CD4-positive, alpha-beta T cell treated with Interleukin-4 for 1 hour (primary cell): ENCODE results near the gene FAM20C.

ENCODE experiments used
- DNase-seq, 2 donors: peaks; one replicate each; pipeline ENCODE4 v3.0.0-alpha.2; 2020 to 2022

The FAM20C gene

DNA sequence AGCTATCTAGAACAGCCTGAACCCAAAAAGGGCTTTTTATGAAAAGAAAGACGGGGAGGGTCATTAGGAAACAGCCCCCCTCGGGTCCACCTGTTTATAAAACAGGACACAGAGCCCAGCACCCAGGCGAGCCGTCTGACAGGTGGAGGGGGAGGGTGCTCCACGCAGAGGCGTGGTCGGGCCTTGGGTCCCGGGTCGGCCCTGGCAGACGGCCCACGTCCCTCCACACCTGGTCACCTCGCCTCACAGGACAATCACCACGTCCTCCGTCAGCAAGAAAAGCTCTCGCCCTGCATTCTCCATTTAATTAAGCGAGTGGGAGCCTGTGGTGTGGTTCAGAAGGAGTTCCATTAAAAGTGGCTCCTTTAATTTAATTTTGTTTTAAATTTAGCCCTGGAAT, 55.3 kb downstream of the FAM20C start:
- DNase-seq: no peak

DNA sequence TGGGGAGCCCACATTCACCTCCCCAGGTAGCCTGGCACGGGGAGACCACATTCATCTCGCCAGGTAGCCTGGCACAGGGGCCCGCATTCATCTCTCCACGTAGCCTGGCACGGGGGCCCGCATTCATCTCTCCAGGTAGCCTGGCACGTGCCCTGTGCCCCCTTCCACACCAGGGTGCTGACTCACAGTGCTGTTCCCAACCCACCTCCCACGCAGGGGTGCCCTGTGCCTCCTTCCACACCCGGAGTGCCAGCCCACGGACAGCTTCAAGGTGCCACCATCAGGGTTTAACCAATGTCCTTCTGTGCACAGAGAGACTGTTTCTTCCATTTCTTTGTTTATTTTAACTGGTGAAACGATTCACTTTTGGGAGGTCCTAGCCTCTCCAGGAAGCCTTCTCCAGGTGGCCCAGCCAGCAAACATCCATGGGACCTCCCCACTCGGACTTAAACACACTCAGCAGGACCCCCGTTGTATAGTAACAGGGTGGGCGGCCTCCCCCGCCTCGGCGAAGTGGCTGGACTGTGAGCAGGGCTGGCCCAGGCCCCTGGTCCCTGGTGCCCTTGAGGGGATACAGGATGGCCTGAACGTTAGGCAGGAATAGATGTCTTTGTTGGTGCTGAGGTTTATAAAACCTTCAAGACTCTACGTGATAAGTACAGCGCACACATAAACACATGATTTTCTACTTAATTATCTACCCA, 56.5 kb downstream of the FAM20C start:
- DNase-seq: no peak

DNA sequence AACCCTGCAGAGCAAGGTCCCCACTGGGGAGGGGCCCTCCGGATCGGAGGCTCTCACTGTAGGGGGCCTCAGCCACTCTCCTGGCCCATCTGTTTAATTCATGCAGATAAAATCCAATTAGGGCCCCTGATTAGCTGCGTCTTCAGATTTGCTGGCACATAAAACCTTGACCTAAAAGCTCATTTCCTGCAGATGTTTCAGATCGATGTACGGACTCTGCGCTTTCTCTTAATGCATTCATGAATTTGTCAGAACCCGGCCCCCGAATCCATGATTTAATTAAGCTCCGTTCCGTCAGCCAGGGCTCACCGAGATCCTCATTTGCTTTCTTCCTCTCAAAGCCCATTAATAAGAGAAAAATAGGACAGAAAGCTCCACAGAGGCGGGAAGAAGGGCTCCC, 57.6 kb downstream of the FAM20C start:
- no peak for DNase-seq

DNA sequence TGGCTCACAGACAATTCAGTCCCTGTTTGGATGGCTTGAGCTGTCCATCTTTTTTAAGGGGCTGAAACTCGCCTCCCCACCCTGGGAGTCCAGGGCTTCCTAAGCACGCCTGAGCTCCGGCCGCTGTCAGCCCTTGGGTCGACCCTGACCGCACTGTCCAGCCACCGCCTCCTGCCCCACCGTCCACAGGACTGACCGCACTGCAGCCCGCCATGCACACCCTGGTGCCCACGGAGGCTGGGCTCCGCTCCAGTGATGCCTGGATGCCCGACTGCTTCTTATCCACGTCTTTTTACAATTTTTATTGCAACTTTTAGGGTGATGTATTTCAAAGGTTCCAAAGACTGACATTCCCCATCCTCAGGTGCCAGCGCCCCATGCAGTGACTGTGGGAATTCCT, 58.2 kb downstream of the FAM20C start:
- no peak for DNase-seq

DNA sequence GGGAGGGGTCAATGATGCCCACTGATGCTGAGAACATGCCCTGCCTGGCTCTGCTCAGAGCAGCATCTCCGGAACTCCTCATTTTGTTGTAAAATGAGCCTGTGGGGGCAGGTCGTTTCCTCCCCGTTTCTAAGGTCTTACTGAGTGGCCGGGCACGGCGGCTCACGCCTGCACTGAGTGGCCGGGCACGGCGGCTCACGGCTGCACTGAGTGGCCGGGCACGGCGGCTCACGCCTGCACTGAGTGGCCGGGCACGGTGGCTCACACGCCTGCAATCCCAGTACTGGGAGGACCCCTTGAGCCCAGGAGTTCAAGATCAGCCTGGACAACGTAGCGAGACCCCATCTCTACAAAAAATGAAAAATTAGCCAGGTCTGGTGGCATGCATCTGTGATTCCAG, 58.6 kb downstream of the FAM20C start:
- DNase-seq: no peak

DNA sequence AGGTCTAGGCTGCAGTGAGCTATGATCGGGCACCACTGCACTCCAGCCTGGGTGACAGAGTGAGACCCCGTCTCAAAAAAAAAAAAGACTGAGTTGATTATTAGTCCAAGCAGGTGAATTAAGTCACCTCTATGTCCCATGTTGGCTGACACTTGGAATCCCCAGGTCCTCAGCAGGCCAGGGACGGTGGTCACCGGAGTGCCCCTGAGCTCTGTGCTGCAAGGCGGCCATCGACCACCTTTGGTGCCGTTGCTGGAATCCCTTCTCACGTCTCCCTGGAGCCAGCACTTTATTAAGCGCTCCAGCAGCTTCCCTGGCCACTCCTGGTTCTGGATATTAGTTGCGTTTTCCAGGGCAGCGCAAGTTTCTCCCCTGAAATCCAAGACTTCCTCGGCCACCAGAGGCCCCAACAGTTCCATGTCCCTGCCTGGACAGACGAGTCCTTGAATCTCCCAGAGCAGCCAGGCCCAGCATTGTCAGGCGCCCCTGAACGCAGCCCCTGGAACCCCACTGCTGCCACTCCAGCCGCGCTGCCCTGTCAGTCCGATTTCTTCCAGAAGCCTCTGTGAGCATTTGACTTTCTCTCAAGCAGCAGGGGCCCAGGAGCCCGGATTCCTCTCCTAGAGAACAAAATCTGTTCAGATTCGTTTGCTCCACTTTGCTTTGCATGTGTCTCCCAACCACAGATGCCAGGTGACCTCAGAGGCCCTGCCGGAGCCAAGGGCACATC, 59.2 kb downstream of the FAM20C start:
- no peak for DNase-seq

DNA sequence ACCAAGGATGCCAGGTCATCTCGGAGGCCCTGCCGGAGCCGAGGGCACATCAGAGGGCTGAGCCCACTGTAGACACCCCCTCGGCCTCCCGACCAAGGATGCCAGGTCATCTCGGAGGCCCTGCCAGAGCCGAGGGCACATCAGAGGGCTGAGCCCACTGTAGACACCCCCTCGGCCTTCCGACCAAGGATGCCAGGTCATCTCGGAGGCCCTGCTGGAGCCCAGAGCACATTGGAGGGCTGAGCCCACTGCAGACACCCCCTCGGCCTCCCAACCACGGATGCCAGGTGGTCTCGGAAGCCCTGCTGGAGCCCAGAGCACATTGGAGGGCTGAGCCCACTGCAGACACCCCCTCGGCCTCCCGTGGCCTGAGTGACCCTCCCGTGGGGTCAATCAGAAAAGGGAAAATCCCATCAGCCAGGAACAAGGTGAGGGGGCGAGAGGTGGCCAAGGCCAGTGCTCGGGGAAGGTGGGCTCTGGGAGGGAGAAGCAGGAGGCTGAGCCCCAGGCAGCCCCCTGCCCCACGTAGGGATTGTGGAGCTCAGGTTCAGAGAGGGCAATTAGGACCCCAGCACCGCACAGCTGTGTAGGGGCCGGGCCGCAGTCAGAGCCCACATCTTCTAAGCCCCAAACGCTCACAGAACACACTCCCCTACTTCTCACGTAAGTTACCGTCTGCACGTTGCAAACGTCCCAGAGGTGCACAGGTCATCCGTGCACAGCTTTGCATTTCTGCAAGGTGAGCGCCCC, 60.0 kb downstream of the FAM20C start:
- no peak for DNase-seq

DNA sequence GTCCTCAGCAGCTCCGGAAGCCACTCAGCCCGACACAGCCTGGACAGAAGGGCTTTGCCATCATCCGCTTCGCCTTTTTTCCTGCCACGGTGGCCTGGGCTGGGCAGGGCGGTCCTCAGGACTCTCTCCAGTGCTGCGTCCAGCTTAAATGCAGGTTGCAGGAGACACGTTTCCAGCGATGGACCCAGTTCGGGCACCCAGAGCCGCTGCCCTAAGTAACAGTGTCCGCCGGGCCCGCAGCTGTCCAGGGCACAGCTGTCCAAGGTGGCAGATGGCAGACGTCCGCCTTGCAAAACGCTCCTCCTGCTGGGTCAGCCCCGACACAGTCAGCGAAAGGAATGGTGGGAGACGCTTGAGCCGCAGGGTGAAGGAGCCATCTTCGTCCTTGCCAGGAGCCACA, 60.6 kb downstream of the FAM20C start:
- DNase-seq: no peak

DNA sequence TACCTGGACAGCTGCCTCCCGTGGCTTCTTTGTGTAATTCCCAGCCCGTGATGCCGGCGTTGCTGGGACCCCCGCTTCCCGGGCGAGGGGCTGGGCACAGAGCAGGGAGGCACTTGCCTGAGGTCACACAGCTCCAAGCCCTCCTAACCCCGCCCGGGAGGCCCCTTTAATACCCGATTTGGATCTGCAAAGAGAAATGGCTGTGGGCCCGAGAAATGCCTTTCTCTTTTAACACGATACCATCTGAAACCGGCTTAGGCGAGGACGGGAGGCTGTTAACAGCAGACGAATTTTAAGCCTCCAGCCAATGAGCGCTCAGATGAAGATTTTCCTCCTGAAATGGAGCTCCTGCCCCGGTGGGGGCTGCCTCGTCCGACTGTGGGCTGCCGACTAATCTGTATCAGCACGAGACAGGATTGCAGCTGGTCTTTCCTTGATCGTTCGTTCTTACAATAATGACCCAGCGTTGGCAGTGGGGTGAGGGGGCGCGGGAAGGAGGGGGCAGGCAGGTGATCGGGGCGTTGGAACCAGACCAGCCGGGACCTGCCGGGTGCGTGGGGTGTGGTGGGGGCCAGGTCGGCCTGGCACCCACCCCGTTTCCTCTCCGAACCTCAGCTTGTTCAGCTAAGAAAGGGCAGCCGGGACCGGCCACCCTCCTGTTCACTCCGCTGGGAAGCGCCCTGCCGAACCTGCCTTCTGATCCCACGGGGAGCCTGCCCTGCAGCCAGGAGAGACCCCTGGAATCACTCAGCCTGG, 61.4 kb downstream of the FAM20C start:
- no peak for DNase-seq

DNA sequence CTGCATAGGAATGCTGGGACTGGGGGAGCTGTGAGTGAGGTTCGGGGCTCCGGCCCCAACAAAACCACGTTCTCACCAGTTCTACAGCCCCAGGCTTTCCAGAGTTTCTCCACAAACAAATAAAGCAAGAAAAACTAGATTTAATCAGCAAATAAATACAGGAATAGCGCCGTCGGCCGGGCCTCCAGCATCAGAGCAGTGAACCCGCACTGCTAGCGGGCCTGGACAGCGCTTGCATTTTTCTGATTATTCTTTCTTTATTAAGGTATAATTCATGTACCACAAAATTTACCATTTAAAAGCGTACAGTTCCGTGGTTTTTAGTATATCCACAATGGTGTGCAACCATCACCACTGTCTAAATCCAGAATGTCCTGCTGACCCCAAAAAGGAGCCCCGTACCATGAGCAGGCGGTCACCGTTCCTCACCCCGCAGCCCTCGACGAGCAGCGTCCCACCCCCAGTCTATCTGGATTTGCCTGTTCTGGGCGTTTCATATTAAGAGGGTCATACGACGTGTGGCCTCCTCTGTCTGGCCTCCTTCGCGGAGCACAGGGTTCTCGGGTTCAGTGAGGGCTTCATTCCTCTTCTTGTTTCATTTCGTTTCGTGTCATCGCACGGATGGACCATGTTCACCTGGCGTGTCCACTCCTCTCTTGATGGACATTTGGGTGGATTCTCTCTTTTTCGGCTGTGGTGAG, 62.1 kb downstream of the FAM20C start:
- DNase-seq: no peak

DNA sequence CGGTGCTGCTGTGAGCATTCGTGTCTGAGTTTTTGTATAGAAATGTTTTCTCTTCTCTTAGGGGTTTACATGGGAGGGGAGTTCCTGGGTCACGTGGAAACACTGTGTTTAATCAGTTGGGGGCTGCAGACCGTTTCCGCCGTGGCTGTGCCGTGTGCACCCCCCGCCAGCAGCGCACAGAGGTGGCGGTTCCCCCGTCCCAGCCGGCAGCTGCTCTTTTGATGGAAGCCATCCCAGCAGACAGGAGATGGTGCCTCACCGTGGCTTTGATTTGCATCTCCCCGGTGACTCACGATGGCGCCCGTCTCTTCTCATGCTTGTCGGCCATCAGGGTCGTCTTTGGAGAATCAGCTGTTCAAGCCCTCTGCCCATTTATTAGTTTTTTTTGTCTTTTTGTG, 62.7 kb downstream of the FAM20C start:
- DNase-seq: no peak

DNA sequence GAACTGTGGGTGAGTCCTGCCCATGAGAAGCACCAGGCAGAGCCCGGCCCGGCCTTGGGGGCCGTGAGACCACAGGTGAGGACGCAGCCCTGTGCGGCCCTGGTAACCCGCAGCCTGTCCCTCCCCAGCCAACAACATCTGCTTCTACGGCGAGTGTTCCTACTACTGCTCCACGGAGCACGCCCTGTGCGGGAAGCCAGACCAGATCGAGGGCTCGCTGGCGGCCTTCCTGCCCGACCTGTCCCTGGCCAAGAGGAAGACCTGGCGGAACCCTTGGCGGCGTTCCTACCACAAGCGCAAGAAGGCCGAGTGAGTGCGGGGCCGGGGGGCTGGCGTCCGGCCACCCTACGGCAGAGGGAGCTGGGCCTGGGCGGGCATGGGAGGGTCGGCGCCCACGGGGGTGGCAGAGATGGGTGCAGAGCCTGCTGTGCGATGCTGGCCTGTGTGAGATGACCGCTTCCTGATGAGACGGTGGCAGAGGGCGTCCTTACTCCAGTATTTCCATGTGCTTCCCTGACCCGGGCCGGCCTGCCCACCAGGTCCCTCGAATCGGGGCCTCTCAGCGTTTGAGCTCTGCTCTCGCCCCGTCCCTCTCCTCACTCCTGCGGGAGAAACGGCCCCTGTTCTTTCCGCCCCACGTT, 63.5 kb downstream of the FAM20C start:
- no peak for DNase-seq

DNA sequence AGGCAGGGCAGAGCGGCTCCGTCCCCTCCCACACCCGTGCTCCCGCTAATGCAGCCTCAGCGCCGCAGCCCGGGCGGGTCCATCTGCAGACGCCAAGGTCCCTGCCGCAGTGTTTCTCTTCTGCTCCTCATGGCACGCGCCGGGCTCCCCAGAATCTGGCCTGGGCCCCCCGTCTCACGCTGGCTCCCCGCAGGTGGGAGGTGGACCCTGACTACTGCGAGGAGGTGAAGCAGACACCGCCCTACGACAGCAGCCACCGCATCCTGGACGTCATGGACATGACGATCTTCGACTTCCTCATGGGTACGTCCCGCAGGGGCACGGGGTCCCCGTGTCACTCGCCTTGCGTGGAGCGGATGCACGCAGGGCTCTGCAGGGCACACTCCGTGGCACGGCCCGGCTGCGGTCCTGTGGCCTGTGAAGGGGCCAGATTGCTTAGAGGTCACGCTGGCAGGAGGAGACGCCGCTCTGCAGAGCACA, 64.1 kb downstream of the FAM20C start:
- no peak for DNase-seq

DNA sequence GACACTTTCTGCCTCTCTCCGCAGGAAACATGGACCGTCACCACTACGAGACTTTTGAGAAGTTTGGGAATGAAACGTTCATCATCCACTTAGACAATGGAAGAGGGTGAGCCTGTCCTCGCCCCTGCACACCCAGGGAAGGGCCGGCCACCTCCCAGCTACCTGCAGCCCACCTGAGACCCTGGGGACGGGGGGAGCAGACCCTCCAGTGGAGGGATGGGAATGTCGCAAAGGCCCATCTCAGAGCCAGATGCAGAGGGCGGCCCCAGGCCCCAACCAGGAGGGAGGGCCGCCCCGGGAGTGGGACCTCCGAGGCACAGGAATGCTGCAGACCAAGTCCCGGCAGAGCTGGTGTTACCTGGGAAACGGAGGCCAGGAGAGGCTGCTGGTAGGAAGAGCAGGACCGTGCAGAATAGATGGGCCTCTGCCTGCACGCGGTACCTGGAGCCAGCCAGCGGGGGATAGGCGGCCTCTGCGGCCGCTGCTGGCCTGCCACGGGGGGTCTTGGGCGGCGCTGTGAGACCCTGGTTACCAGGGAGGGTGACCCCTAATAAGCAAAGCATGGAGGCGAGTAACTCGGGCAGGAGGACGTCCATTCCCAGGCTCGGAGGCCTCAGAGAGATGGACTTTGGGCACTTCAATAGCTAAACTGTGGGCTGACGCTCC, 64.7 kb downstream of the FAM20C start:
- no peak for DNase-seq

DNA sequence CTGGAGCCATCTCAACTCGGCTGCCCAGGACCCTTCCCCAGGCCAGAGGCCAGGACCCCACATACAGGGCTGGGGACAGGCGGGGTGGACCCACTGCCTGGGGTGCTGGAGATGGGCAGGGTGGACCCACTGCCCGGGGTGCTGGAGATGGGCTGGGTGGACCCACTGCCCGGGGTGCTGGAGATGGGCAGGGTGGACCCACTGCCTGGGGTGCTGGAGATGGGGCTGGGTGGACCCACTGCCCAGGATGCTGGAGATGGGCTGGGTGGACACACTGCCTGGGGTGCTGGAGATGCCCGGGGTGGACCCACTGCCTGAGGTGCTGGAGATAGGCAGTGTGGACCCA, 65.2 kb downstream of the FAM20C start:
- DNase-seq: no peak

DNA sequence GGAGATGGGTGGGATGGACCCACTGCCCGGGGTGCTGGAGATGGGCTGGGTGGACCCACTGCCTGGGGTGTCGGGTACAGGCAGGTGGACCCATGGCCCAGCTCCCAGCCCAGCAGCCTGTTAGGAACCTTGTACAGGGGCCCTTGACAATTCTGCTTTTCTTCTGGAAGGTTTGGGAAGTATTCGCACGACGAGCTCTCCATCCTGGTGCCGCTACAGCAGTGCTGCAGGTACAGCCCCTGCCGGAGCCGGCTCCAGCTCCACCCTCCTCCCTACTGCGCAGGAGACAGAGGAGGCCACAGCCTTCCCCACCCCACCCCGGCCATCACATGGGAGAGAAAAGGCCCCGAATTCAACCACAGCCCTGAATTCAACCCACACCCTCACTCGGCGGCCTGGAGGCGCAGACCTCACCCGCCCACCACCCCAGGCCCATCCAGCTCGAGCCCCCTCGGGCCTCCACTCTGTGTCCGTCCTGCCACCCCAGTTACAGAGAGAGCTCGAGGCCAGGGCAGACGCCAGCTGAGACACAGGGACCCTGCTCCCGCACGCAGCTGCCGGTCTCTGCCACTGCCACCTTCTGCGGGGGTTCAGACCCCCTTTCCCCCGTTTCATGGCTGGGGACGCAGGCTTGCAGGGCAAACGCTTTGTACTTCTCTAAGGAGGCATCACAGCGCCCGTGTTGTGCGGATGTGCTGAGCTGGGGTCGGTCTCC, 66.3 kb downstream of the FAM20C start:
- no peak for DNase-seq

DNA sequence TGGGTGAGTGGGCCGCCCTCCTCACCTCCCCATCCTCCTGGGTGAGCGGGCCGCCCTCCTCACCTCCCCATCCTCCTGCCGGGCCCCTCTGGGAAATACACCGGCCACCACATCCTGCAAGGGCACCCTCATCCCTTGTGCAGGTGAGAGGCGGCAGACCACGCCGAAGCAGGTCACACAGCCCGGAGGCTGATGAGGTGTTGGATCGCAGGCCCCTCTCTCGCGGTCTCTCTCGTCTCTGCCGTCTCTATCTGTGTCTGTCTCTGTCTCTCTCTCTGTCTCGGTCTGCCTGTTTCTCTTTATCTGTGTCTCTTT, 66.8 kb downstream of the FAM20C start:
- no peak for DNase-seq

DNA sequence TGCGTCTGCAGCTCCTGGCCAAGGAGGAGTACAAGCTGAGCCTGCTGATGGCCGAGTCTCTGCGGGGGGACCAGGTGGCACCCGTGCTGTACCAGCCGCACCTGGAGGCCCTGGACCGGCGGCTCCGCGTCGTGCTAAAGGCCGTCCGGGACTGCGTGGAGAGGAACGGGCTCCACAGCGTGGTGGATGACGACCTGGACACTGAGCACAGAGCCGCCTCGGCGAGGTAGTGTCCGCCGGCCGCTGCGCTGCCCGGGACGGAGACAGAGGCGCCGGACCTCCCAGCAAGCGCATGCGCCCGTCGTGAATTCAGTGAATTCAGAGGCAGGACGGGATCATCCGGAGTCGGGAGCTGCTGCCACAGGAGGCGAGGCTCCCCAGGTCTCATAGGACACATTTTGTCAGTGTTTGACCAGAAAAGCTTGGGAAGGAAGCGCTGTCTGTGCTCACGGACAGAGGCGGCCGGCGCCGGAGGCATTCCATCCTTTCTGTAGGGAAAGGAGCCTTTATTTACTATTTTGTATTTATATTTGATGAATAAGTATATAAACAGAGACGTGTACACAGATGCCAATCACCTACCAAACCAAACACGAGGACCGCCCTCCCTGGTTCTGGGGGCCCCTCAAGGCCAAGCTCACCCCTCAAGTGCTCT, 67.5 kb downstream of the FAM20C start:
- no peak for DNase-seq

DNA sequence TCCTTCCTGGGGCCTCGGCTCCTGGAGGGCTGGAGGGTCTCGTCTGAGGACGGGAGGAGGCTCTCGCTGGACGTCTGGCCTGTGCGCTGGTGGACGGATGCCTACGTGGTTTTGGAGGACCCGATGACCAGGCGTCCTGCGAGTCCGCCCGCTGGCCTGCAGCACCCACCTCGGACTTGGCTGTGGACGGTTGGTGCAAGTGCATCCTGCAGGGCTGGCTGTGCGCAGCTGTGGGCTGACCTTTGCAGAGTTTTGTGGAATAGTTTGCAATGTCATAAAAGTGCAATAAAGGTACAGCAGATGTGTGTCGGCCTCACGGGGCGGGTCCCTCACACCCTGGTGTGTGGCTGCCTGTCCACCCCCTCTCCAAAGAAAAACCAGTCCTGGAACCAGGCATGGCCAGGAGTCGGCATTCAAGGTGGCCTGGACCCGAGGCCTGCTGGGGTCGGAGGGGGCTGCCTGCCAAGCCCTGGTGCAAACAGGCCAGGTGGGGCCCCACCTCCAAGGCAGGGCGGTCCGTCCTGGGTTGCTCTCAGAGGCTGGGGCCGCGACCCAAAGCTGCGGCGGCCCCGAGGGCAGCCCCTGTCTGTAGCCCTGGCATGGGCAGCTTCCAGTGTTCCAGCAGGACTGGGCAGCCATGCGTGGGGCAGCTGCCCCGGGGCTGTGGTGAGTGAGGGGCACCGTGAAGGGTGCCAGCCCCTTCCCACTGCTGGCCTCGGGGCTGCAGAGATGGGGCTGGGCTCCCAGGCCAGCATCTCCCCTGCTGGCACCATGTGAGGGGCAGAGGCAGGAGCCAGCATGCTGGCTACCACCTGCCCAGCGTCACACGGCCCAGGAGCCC, 68.3 kb downstream of the FAM20C start:
- no peak for DNase-seq
